Left forelimb (tissue), 1 donor: ENCODE measurements around the gene BTBD9.
"Not testable (repeated sequence)": the region's sequence is repeated elsewhere in the genome, so short reads cannot be mapped to it uniquely, and the experiment has no call there.

Source experiments
- DNase-seq: peaks from one replicate; pipeline ENCODE4 v3.0.0-alpha.2; 2018; ENCODE audit warnings: low spot score

BTBD9 gene

DNA sequence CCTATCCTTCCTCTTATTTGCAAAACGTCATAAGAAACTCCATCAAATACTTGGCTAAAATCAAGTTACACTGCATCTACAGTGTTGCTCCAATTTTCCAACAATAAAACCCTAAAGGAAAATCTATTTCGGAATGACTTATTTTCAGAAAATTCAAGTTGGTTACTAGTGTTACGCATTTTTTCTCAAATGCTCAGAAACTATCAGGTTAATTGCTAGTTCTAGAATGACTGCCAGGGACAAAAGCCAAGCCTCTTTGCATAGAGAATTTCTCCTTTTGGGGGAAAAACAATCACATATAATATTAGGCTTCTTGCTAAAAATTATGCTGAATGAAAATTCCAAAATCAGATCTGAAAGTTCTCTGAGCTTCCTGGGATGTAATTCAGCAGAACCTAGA lies 210.2 kb downstream of the BTBD9 start:
- no peak for DNase-seq

GRCh38 chr6:38427492-38428210 lies 212.1 kb downstream of the BTBD9 start:
- DNase-seq, result no peak

GRCh38 chr6:38425788-38426488 lies 213.8 kb downstream of the BTBD9 start:
- not testable (repeated sequence) for DNase-seq

GRCh38 chr6:38423746-38424145 lies 216.0 kb downstream of the BTBD9 start:
- no peak for DNase-seq

DNA sequence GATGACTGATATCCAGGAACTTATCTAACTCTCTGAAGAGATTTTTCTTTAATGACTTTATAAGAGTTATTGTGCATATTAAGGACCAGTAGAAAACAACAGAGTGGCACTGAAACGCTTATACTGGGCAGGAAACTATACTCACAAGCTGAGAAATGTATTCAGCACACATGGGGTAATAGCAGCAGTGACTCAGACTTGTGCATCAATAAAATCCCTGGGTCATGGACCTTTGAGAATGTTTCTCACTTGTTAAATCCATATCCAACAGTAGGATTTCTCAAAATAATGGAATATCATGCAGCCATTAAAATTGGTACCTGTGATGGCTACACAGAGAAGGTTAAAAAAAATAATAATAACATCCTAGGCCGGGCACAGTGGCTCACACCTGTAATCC lies 219.5 kb downstream of the BTBD9 start:
- DNase-seq, result no peak

DNA sequence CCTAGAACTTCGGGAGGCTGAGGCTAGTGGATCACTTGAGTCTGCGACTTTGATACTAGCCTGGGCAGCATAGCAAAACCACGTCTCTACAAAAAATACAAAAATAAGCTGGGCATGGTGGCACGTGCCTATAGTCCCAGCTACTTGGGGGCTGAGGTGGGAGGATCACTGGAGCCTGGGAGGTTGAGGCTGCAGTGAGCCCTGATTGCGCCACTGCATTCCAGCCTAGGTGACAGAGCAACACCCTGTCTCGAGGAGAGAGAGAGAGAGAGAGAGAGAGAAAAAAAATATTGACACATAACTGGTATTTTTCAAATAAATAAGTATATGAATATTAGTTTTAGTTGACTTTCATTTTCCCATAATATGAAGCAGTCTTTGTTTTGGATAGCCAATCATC lies 222.2 kb downstream of the BTBD9 start:
- DNase-seq, result no peak

DNA sequence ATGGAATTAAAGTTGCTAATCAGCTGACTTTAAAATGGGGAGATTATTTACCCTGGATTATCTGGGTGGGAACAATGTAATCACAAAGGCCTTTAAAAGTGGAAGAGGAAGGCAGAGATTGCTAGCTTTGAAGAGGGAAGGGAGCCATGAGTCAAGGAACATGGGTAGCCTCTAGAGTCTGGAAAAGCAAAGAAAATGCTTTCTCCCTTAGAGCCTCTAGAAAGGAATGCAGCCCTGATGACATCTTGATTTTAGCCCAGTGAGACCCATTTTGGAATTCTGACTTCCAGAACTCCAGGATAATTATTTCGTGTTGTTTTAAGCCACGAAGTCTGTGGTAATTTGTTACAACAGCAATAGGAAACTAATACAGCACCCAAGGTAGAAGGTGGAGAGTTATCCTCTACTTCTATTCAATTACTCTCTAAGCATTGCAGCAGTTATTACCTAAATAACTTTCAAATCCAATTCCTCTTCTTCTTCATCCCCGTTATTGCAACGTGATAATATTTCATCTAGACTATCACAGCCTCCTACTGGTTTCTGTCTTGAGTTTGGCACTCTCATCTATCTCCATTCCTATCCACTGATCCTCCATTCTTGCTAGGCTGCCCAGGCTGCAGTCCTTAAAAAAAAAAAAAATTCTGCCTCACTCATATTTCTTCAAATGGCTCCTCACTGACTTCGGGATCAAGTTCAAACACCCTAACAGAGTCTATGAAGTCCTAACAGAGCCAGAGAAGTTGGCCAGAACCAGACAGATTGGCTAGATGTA lies 224.3 kb downstream of the BTBD9 start:
- no peak for DNase-seq

DNA sequence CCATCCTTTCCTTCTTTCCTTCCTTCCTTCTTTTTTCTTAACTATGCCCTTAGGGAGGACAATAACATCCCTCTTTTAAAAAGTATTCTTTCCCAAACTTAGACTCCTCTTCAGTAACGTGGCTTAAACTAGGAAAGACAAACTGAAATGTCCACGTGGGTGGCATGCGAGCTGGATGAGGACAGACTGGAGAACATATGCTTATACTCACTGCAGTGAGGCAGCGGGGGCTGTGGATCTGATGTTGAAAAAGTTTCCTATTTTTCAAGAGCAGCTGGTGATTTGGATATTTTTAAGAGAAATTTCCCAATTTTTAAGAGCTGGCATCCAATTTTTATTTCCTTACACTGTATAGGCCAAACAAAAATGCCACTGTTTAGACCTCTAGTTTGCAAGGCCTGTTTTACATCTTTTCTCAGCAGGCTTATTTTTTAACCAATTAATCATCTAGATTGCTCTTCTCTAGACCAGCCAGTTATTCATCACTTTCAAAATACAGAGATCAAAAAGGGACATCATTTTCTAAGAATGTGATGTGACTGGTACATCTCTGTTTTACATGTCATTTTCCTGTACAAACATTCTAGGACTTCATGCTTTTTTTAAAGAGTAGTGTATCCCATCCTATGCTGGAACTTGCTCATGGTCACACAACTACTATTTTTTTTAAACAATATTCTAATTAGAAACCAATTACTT lies 226.5 kb downstream of the BTBD9 start:
- DNase-seq, result no peak

GRCh38 chr6:38407192-38407591 lies 232.5 kb downstream of the BTBD9 start:
- no peak for DNase-seq

GRCh38 chr6:38406096-38406495 lies 233.6 kb downstream of the BTBD9 start:
- no peak for DNase-seq

GRCh38 chr6:38404900-38405556 lies 234.7 kb downstream of the BTBD9 start:
- DNase-seq, result no peak

GRCh38 chr6:38404355-38404754 lies 235.4 kb downstream of the BTBD9 start:
- no peak for DNase-seq

DNA sequence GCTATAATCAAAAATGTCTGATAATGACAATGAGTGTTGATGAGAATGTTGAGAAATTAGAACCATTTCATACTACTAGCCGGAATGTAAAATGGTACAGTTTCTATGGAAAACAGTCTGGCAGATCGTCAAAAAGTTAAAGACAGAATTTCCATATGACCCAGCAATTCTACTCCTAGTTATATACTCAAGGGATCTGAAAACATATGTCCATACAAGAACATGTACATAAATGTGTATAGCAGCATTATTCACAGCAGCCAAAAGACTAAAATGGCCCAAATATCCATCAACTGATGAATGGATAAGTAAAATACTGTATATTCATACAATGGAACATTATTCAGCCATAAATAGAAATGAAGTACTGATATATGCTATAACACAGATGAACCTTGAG lies 236.2 kb downstream of the BTBD9 start:
- DNase-seq, result no peak

GRCh38 chr6:38400764-38401163 lies 239.0 kb downstream of the BTBD9 start:
- no peak for DNase-seq

DNA sequence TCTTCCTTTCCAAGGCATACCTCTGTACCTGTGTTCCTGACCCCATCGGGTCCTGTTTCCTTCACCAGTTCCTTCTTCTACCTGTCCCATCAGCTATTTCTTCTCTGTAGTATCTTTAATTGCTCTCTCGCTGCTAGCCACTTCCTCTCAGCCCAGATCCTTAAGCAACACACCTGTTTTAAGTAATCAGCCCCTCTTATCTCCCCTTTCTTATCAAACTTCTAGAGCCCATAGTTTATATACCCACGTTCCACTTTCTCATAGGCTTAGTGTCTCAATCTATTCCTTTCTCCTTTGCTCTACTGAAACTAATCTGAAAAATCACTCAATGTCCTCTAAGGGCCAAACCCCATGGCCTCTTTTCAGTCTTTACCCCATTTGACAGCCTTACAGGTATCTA lies 239.6 kb downstream of the BTBD9 start:
- DNase-seq, result no peak

GRCh38 chr6:38396209-38396608 lies 243.5 kb downstream of the BTBD9 start:
- DNase-seq, result no peak

GRCh38 chr6:38393986-38394385 lies 245.7 kb downstream of the BTBD9 start:
- no peak for DNase-seq

- DNase-seq, result no peak
These were observed 247.8 kb downstream of the BTBD9 start for GRCh38 chr6:38391626-38392579.

GRCh38 chr6:38391206-38391605 lies 248.5 kb downstream of the BTBD9 start:
- no peak for DNase-seq

GRCh38 chr6:38389875-38390274 lies 249.9 kb downstream of the BTBD9 start:
- no peak for DNase-seq

GRCh38 chr6:38387971-38388370 lies 251.8 kb downstream of the BTBD9 start:
- no peak for DNase-seq
